Measurements from ENCODE around the gene WDR48.

The WDR48 gene

GRCh38 chr3:39138804-39139415, 87.1 kb downstream of the WDR48 start:
- FAIRE-seq (no peak), DNase-seq (ENCODE audit: low spot score) (no peak)

DNA sequence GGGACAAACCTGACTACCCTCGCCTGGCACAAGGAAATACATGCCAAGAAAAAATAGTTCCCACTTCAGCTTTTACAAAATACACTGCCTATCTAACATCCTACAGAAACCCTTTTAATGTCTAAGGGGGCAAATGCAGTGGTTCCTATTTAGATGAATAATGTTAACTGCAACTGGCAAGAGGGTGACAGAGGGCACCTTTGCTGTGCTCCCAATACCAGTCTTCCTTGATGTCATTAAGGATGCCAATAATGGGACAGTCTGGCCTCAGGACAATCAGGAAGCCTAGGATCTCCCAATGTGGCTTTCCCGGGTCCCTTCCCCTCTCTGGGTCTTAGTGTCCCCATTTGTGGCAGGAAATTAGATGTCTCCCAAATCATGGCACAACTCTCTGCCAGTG, 87.6 kb downstream of the WDR48 start:
- no peak for DNase-seq (ENCODE audit: low spot score)
- no peak for FAIRE-seq

GRCh38 chr3:39140341-39140971, 88.6 kb downstream of the WDR48 start:
- no peak for FAIRE-seq
- no peak for DNase-seq (ENCODE audit: low spot score)

- FAIRE-seq = no peak
- no peak for DNase-seq (ENCODE audit: low spot score)
Observed at GRCh38 chr3:39141171-39141995, 89.6 kb downstream of the WDR48 start.

- FAIRE-seq (no peak), DNase-seq (ENCODE audit: low spot score) (no peak)
Observed at GRCh38 chr3:39142067-39142466, 90.3 kb downstream of the WDR48 start.

GRCh38 chr3:39143051-39143885, 91.5 kb downstream of the WDR48 start:
- FAIRE-seq (no peak), DNase-seq (ENCODE audit: low spot score) (no peak)

DNA sequence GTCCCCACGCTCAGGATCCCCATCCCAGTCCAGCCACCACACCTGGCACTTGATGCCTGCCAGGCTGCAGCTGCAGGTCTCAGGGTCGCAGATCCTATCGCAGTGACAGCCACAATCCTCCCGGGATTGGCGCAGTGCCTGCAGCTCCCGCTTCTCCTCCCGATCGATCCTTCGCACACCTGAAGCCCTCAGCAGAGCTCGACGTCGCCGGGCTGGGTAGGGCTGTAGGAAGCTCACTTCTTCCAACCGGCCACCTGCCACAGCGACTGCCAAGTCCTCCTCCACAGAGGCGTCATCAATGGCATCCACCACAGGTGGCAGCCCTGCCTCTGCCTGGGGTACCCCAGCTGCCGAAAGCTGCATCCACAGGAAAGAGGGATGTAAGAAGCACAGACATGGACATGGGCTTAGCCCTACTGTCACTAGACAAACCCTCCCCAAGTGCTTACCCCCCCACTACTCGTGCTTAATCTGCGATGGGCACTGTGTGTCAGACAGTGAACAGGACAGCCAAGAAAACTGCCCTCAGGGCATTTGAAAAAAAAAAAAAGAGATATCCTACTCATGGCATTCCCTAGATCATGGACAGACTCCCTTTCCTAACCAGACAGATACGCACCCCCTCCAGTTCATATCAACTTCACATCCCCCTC, 92.4 kb downstream of the WDR48 start:
- DNase-seq (ENCODE audit: low spot score) (no peak), FAIRE-seq (no peak)

GRCh38 chr3:39144748-39145380, 93.0 kb downstream of the WDR48 start:
- FAIRE-seq = no peak
- DNase-seq (ENCODE audit: low spot score) = no peak

DNA sequence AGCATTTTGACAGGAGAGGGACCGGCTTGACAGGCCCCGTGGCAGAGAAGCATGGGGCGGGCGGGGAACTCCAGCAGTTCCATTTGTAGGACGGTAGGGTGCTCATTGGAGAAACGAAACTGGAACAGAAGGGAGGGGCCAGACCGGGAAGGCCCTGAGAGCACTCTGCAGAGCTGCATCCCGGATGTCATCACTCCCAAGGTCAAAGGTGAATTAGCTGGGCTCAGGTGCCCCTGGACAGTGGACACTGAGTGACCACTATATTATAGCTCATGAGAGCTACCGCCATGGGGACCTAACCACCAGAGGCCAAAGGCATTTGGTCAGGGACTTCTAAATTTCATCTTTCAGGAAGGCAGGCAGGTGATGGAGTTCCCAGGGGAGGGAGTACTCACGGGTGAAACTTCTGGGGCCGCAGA, 94.3 kb downstream of the WDR48 start:
- DNase-seq (ENCODE audit: low spot score) = no peak
- no peak for FAIRE-seq

Data from RCC 7860 (cell line).